Astrocyte (in vitro differentiated cells and primary cell): Measurements from ENCODE around the gene GIT1.

Experiments used
- CTCF ChIP-seq: IDR thresholded peaks from 2 replicates; pipeline ENCODE4 v1.5.1; 2011; ENCODE audit warnings: low read depth, mild to moderate bottlenecking, inconsistent platforms, low read length, moderate library complexity; ENCODE audit not compliant: insufficient read depth
- EZH2 ChIP-seq: IDR thresholded peaks from 2 replicates; pipeline ENCODE4 v1.6.1; 2012; ENCODE audit warnings: mild to moderate bottlenecking, low read length, inconsistent platforms; ENCODE audit not compliant: insufficient read depth

- TF ChIP-seq CTCF (no peak), EZH2 (no peak)
Observed at GRCh38 chr17:29586676-29587469, 2.6 kb downstream of the GIT1 start.
